NCI-H345 treated with DMSO at 0.1 percent for 48 hours (cell line): ENCODE data around the gene CD52.
"Not testable (repeated sequence)": the region's sequence is repeated elsewhere in the genome, so short reads cannot be mapped to it uniquely, and the experiment has no call there.

ENCODE experiments used
- DNase-seq: peaks from one replicate; lab custom pipeline; 2025; ENCODE audit not compliant: unreplicated experiment; lab: John Stamatoyannopoulos, UW

Gene CD52

GRCh38 chr1:26283871-26284596 lies 33.7 kb upstream of the CD52 start:
- DNase-seq, result no peak

- DNase-seq, result no peak
Measured at GRCh38 chr1:26284597-26285347, 33.0 kb upstream of the CD52 start.

DNA sequence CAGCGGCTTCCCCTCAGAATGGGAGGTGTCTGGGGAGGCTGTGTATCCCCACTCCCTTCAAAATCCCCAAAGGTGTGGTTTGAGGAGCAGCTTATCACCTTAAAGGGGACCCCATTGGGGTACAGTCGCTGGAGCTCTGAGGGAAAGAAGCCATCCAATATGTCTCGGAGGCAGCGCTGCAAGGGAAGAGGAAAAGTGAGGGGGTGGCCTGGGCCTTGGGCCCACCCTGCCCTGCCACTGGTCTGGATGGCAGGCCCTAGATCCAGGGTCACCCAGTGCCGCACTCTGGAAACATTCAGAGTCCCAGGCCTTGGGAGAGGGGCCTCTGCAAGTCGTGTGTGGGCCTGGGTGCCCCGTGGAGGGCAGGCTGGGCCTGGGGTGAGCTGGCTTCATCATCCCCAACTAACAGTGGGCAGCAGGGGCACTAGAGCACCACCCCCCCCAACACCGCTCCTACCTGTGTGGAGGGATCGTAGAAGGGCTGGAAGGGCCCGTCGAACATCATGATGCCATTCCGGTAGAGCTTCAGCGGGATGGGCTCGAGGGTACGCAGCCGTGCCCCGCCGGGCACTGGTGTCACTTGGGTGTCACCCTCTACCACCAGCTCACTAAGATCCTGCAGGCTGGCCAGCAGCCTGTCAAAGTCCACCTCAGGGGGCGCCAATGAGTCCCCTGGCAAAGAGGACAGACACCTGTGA lies 32.2 kb upstream of the CD52 start:
- DNase-seq, result no peak

GRCh38 chr1:26286064-26286416 lies 31.7 kb upstream of the CD52 start:
- no peak for DNase-seq

- DNase-seq, result no peak
Measured at GRCh38 chr1:26287033-26287711, 30.6 kb upstream of the CD52 start.

DNA sequence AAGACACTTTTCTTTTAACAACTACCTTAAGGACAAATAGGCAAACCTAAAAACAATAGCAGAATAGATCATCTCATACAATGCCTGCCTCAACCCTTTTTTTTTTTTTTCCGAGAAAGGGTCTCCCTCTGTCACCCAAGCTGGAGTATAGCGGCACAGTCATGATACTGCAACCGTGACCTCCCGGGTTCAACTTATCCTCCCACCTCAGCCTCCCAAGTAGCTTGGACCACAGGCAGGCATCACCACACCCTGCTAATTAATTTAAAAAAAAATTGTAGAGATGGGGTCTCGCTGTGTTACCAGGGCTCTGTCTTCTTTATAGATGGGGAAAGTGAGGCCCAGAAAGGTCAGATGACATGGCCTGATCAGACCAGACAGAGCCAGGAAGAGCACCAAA lies 29.9 kb upstream of the CD52 start:
- DNase-seq, result no peak

DNA sequence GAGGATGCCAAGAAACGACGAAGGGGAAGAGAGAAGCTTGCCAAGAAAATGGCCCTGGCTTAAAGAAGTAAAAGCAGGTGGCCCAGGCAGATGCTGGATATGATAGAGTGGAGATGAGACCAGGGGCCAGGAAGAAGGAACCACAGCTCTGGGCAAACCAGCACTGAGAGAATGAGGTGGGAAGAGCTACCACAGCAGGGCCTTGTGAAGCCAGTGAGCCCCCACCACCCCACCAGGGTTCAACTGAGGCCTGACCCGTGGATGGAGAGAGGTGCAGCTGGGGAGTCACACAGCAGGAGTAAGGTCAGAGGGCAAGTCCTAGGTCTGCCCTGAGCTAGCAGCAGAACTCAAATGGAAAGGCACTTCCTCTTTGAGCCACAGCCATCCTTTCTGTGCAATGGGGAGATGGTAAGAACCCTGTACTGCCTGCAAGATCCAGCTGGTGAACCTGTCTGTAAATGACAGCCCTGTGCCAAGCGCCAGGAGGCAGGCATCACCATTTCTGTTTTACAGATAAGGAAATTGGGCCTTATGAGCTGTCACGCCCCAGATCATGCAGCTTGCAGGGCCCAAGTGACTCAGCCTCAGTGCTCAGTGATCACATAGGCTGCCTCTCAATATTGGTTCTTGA lies 29.3 kb upstream of the CD52 start:
- no peak for DNase-seq

GRCh38 chr1:26289158-26290059 lies 28.3 kb upstream of the CD52 start:
- DNase-seq, result no peak

- no peak for DNase-seq
Measured at GRCh38 chr1:26290122-26290881, 27.5 kb upstream of the CD52 start.

- DNase-seq, result no peak
Measured at GRCh38 chr1:26290882-26291261, 26.9 kb upstream of the CD52 start.

- no peak for DNase-seq
Measured at GRCh38 chr1:26291433-26291832, 26.3 kb upstream of the CD52 start.

GRCh38 chr1:26291939-26292338 lies 25.8 kb upstream of the CD52 start:
- no peak for DNase-seq

DNA sequence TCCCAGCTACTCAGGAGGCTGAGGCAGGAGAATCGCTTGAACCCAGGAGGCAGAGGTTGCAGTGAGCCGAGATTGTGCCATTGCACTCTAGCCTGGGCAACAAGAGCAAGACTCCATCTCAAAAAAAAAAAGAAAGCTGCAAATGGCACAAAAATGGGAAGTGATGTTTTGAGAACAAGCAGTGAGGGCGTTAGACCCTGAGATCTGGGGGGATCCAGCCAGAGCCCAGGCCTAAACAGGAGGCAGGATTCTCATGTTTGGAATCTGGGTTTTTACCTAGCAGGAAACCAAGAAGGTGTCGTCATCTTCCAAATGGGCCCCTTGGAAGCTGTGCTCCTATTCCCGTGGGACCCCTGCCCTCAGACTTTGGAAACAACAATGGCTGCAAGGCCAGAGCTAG lies 25.0 kb upstream of the CD52 start:
- DNase-seq, result not testable (repeated sequence)

DNA sequence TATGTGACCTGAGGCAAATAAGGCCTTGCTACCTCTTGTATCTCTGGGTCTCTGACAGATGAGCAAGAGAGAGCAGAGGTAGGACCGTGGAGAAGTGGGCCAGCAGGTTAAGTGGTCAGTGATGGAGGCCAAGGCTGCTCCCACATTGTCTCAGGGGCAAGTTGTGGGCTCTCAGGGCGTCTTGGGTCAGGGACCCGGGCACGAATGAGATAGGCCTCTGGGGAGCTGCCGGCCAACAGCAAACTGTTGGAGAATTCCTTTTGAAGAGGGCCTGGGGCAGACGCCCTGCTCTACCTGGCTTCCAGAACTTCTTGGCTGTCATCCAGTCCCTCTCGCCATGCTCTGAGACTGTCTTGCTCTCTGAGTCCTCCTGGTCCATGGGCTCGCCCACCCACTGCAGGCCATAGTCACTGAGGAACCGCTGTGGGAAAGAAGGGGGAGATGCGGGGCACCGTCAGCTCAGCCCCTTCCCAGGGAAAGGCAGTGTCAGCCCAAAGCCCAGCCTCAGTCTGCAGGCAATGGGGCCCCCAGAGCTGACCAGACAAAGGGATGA lies 23.8 kb upstream of the CD52 start:
- DNase-seq, result no peak

- no peak for DNase-seq
Measured at GRCh38 chr1:26295194-26296138, 22.3 kb upstream of the CD52 start.

DNA sequence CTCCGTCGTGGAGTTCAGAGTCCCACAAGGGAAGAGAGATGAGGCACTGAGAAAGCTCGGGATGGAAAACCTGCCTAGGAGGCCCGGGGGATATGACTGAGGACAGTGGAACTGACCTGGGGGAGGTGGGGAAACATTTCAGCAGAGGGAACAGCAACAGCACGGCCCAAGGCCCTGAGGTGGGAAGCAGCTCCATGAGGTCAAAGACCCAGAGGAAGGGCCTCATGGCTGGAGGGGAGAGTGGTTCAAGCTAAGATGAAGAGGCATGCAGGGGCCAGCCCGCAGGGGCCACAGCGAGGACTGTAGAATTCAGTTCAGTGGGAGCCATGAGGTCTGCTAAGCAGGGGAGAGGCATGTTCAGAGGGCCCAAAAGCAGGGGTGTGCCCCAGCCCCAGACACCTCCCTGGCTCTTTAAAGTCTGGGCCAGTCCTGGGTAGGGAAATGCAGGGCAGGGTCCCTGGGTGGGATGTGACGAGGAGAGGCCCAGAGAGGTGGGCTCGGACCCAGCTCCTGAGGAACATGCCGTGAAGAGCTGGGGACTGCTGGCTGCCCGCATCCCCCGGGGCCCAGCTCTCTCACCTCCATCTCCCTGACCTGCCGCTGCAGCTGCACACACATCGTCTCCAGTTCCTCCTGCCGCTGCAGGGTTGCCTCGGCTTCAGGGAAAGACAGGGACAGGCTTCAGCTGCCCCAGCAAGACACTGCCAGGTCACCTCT lies 21.3 kb upstream of the CD52 start:
- no peak for DNase-seq

DNA sequence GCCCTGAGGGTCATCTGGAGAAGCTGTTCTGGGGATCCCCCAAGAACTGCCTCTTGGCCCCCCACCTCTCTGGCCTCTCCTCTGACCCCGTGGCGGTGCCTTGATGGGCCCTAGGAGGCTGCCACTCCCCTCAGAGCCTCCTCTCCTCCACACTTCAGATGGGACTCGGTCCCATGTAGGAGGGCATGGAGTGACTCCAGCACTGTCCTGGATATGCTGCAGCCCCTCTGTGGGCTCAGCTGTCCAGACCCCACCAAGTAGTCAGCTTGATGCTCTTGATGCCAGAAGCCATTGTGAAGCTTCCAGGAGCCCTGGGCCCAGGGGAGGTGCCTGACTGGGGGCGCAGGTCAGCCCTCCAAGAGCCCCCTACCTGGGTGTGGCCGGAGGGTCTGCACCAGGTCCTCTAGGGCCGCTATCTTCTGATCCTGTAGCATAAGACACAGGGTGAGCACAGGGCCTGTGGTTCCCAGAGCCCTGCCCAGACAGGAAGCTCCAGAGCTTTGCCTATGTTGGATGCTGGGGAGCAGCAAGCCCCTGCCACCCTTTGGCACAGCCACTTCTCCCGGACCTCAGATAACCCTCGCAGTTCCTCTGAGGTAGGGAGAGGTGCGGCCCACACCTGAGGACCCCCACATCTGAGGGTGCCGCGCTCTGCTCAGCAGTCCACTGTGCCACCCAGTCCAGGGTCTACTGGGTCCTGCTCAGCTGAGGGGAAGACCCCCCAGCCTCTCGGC lies 20.5 kb upstream of the CD52 start:
- DNase-seq, result no peak
